Loucy (cell line): ENCODE data around the gene PLEKHD1.

Experiments used
- H2AFZ ChIP-seq: fragments of 200-600 bp; sonication (generic); 2 replicates; pipeline ENCODE4 v1.6.0; 2016; ENCODE audit warnings: antibody characterized with exemption, mild to moderate bottlenecking, low read length, moderate library complexity
- H3F3A ChIP-seq: fragments of 200-600 bp; 2 replicates; pipeline ENCODE4 v1.6.0; 2016; ENCODE audit warnings: antibody characterized with exemption, low read depth, mild to moderate bottlenecking
- H3K27me3 ChIP-seq: fragments of 200-600 bp; sonication (generic); 2 replicates; pipeline ENCODE4 v1.6.1; 2014; ENCODE audit warnings: low read length, mild to moderate bottlenecking; ENCODE audit not compliant: insufficient read depth, poor library complexity, severe bottlenecking
- H3K36me3 ChIP-seq: fragments of 200-600 bp; sonication (generic); 2 replicates; pipeline ENCODE4 v1.6.1; 2016; ENCODE audit warnings: low read length; ENCODE audit not compliant: insufficient read depth
- H3K4me1 ChIP-seq: fragments of 200-600 bp; sonication (generic); 2 replicates; pipeline ENCODE4 v1.5.1; 2014; ENCODE audit warnings: low read length, mild to moderate bottlenecking; ENCODE audit not compliant: insufficient read depth, poor library complexity, severe bottlenecking
- H3K4me2 ChIP-seq: fragments of 200-600 bp; sonication (generic); 2 replicates; pipeline ENCODE4 v1.6.0; 2014; ENCODE audit warnings: antibody characterized with exemption, low read length, low read depth, mild to moderate bottlenecking; ENCODE audit not compliant: poor library complexity, severe bottlenecking
- H3K4me3 ChIP-seq: fragments of 200-600 bp; sonication (generic); 2 replicates; pipeline ENCODE4 v1.5.1; 2014; ENCODE audit warnings: low read length, mild to moderate bottlenecking, mixed read lengths; ENCODE audit not compliant: poor library complexity, severe bottlenecking
- H3K79me2 ChIP-seq: fragments of 200-600 bp; sonication (generic); 2 replicates; pipeline ENCODE4 v1.6.1; 2014; ENCODE audit warnings: low read length; ENCODE audit not compliant: insufficient read depth
- H3K9ac ChIP-seq: fragments of 200-600 bp; sonication (generic); 2 replicates; pipeline ENCODE4 v1.6.0; 2014; ENCODE audit warnings: mild to moderate bottlenecking, low read depth, low read length, moderate library complexity; ENCODE audit not compliant: poor library complexity, severe bottlenecking
- H3K9me2 ChIP-seq: fragments of 200-600 bp; sonication (generic); replicated peaks from 2 replicates; pipeline ENCODE4 v1.6.1; 2016; ENCODE audit warnings: low read depth, low read length, mixed read lengths
- H3K9me3 ChIP-seq: fragments of 200-600 bp; sonication (generic); 2 replicates; pipeline ENCODE4 v1.6.1; 2014; ENCODE audit warnings: mild to moderate bottlenecking, antibody characterized with exemption, low read length, low read depth; ENCODE audit not compliant: insufficient read depth
- H4K20me1 ChIP-seq: fragments of 200-600 bp; sonication (generic); 2 replicates; pipeline ENCODE4 v1.6.0; 2014; ENCODE audit warnings: antibody characterized with exemption, low read length, mild to moderate bottlenecking; ENCODE audit not compliant: insufficient read depth, poor library complexity, severe bottlenecking
- CTCF ChIP-seq: fragments of 200-600 bp; sonication (generic); conservative IDR thresholded peaks from 2 replicates; pipeline ENCODE4 v1.5.1; 2014; ENCODE audit warnings: mild to moderate bottlenecking, antibody characterized with exemption, low read length
- EZH2phosphoT487 ChIP-seq: fragments of 200-600 bp; IDR thresholded peaks from 2 replicates; pipeline ENCODE4 v1.6.1; 2018; ENCODE audit warnings: antibody characterized with exemption, mild to moderate bottlenecking, moderate library complexity, borderline replicate concordance

PLEKHD1 gene

DNA sequence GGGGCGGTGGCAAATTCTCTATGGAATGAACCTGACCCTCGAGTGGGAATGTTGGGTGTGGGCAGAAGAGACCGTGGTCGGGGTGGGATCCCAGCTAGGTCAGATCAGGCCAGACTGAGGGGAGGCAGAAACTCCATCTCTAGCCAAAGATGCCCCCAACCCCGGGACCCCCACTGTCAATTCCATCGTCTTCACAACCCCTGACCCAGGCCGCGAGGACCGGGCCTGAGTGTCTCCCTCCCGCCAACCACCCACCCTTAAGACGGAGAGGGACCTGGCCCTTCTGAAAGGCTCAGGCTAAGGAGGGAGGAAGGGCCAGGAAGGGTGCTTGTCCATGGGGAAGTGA is 760 bp downstream of the PLEKHD1 start:
- H2AFZ ChIP-seq = no peak overlapping the region
- no peak for TF ChIP-seq CTCF
- TF ChIP-seq EZH2phosphoT487 = no peak
- H3K4me2 ChIP-seq = no peak overlapping the region
- H3K4me3 ChIP-seq = no peak overlapping the region
- no peaks in the 10 kb centered on the region for H3F3A ChIP-seq
- no peaks in the 10 kb centered on the region for H3K79me2 ChIP-seq
- H3K9me3 ChIP-seq = no peaks in the 10 kb centered on the region
- no peaks in the 10 kb centered on the region for H3K27me3 ChIP-seq
- no peaks in the 10 kb centered on the region for H3K9me2 ChIP-seq
- H3K36me3 ChIP-seq = no peaks in the 10 kb centered on the region
- H3K4me1 ChIP-seq = peaks cover 4% of the 10 kb centered on the region
- H3K9ac ChIP-seq = no peak overlapping the region
- no peaks in the 10 kb centered on the region for H4K20me1 ChIP-seq

GRCh38 chr14:69485701-69486100 is 1.2 kb downstream of the PLEKHD1 start:
- H3K9ac ChIP-seq = no peak overlapping the region
- no peaks in the 10 kb centered on the region for H3K9me2 ChIP-seq
- H3F3A ChIP-seq = no peaks in the 10 kb centered on the region
- H3K4me1 ChIP-seq = peaks cover 4% of the 10 kb centered on the region
- no peaks in the 10 kb centered on the region for H3K27me3 ChIP-seq
- no peaks in the 10 kb centered on the region for H4K20me1 ChIP-seq
- no peaks in the 10 kb centered on the region for H3K79me2 ChIP-seq
- no peaks in the 10 kb centered on the region for H3K9me3 ChIP-seq
- H2AFZ ChIP-seq = no peak overlapping the region
- TF ChIP-seq CTCF (no peak), EZH2phosphoT487 (no peak)
- H3K4me3 ChIP-seq = no peak overlapping the region
- no peaks in the 10 kb centered on the region for H3K36me3 ChIP-seq
- H3K4me2 ChIP-seq = no peak overlapping the region

- H3K79me2 ChIP-seq = no peaks in the 10 kb centered on the region
- TF ChIP-seq EZH2phosphoT487 (no peak), CTCF (no peak)
- no peak overlapping the region for H3K4me2 ChIP-seq
- H3K27me3 ChIP-seq = no peaks in the 10 kb centered on the region
- no peaks in the 10 kb centered on the region for H3K4me1 ChIP-seq
- no peak overlapping the region for H2AFZ ChIP-seq
- H3K9me3 ChIP-seq = no peaks in the 10 kb centered on the region
- no peaks in the 10 kb centered on the region for H3F3A ChIP-seq
- H3K36me3 ChIP-seq = no peaks in the 10 kb centered on the region
- H3K4me3 ChIP-seq = no peak overlapping the region
- no peaks in the 10 kb centered on the region for H4K20me1 ChIP-seq
- no peak overlapping the region for H3K9ac ChIP-seq
- H3K9me2 ChIP-seq = no peaks in the 10 kb centered on the region
Observed at GRCh38 chr14:69487226-69487625, 2.7 kb downstream of the PLEKHD1 start.
